Body of pancreas (tissue), 4 donors: Measurements from ENCODE around the gene TCFL5. TPM values are rescaled to one million over a fixed set of nuclear protein-coding genes. Genes with fewer than 3 reads are reported as not detected.
A peak's percentile ranks its signal among the peaks of the same experiment; 100 is the strongest.
"Not testable (repeated sequence)": the region's sequence is repeated elsewhere in the genome, so short reads cannot be mapped to it uniquely, and the experiment has no call there.

ENCODE experiments used
- ATAC-seq: fragments of 150-250 bp; one replicate; pipeline ENCODE4 v1.9.1; 2016
- DNase-seq, 4 donors: peaks; one replicate each; pipeline ENCODE4 v3.0.0-alpha.2; 2019
- H3K27ac ChIP-seq, 4 donors: fragments of 200-600 bp; sonication (generic); 1 replicate in 3 of 4; 2 replicates in 1 of 4; pipeline versions ENCODE4 v1.5.1 to v1.6.1; 2016 to 2019; ENCODE audit warnings: mild to moderate bottlenecking in 1 of 4, mixed read lengths in 1 of 4, moderate library complexity in 1 of 4
- H3K27me3 ChIP-seq, 2 donors: fragments of 200-600 bp; sonication (generic); one replicate each; pipeline ENCODE4 v1.6.0; 2016; ENCODE audit warnings: mild to moderate bottlenecking in 1 of 2
- H3K36me3 ChIP-seq, 2 donors: fragments of 200-600 bp; sonication (generic); replicated peaks in 1 of 2; 2 replicates each; pipeline ENCODE4 v1.5.1; 2016; ENCODE audit warnings: low read depth in 2 of 2; ENCODE audit not compliant: insufficient read depth in 1 of 2
- H3K4me1 ChIP-seq: fragments of 200-600 bp; sonication (generic); one replicate; pipeline ENCODE4 v1.6.0; 2016
- H3K4me3 ChIP-seq, 2 donors: fragments of 200-600 bp; sonication (generic); 1 replicate in 1 of 2; 2 replicates in 1 of 2; pipeline ENCODE4 v1.5.1; 2016 to 2019
- H3K9me3 ChIP-seq, 3 donors: fragments of 200-600 bp; sonication (generic); 1 replicate in 2 of 3; 2 replicates in 1 of 3; pipeline ENCODE4 v1.5.1; 2016
- CTCF ChIP-seq, 7 experiments: fragments of 450-650 bp in 4 of 7; fragments of 200-600 bp in 3 of 7; sonication (generic) in 3 of 7; IDR thresholded peaks; one replicate each; pipeline ENCODE4 v1.5.1; 2016 to 2019; ENCODE audit warnings: antibody characterized with exemption in 7 of 7
- POLR2A ChIP-seq, 3 donors: fragments of 450-650 bp; IDR thresholded peaks; one replicate each; pipeline ENCODE4 v1.6.1; 2016; ENCODE audit warnings: antibody characterized with exemption in 3 of 3, mild to moderate bottlenecking in 2 of 3
- WGBS, 2 donors: methylation state at CpG; one replicate each; pipeline ENCODE4 v1.1.5; 2017; 5-methylcytosine and 5-hydroxymethylcytosine counted together
- intact Hi-C: fragments of 100-400 bp; cut with DNase I; formaldehyde crosslinking; loops from one replicate; pipeline ENCODE4 v1.15.1; 2023
- total RNA-seq, 2 donors: library from RNA; depleted of rRNA; stranded (reverse); fragments of >200 nt; gene quantifications; one replicate each; pipeline ENCODE4 v1.1.0, GENCODE V29; 2016

TCFL5 gene
- total RNA-seq, 2 donors from 2014 or later, result 2.0 to 7.5 TPM

- peak; percentile 58 to 80 (median 78) for DNase-seq
- WGBS, 2 donors, result 37 to 41% methylated on average over 19 to 30 of the region's 34 CpGs
- intact Hi-C loops, result no loop called here
- H3K27me3 ChIP-seq, result no peaks in the 10 kb centered on the region
- peaks cover 11% of the 10 kb centered on the region for H3K4me1 ChIP-seq
- peaks cover 0 to under 1% of the 10 kb centered on the region in 2 donors for H3K36me3 ChIP-seq
- TF ChIP-seq CTCF (IDR thresholded peaks at IDR 0.05) (peak in 6 of 7 experiments; percentile 18 to 53 (median 42)), POLR2A (IDR thresholded peaks at IDR 0.05) (peak in 1 of 3 donors; percentile 9)
- no peaks in the 10 kb centered on the region for H3K9me3 ChIP-seq
- peak; percentile 82 for ATAC-seq
- H3K4me3 ChIP-seq, result no peak overlapping the region
- H3K27ac ChIP-seq, result peak overlapping the region in 3 of 4 donors; percentile 39 to 53 (median 42)
These were observed 14.1 kb upstream of the TCFL5 start for GRCh38 chr20:62875419-62876361.

GRCh38 chr20:62874964-62875344, 13.3 kb upstream of the TCFL5 start:
- TF ChIP-seq CTCF (IDR thresholded peaks at IDR 0.05), result no peak
- TF ChIP-seq POLR2A (IDR thresholded peaks at IDR 0.05), result no peak
- peaks cover 11% of the 10 kb centered on the region for H3K4me1 ChIP-seq

GRCh38 chr20:62873681-62874031, 12.0 kb upstream of the TCFL5 start:
- H3K9me3 ChIP-seq, H3K27ac ChIP-seq, ATAC-seq, H3K36me3 ChIP-seq, H3K4me3 ChIP-seq, intact Hi-C loops, H3K27me3 ChIP-seq: not testable (repeated sequence)
- peaks cover 11% of the 10 kb centered on the region for H3K4me1 ChIP-seq
- TF ChIP-seq CTCF (IDR thresholded peaks at IDR 0.05), result peak; percentile 32 to 72 (median 53)
- 2 to 3% methylated on average over 13 to 14 of the region's 15 CpGs for whole genome bisulfite sequencing, 2 donors
- DNase-seq, result peak; percentile 68 to 83 (median 78)

More at GRCh38 chr20:62874964-62875344, 13.3 kb upstream of the TCFL5 start:
- DNase-seq, result no peak
- no peak for ATAC-seq
- intact Hi-C loops, result no loop called here
- Histone ChIP-seq H3K4me3 (no peak overlapping the region), H3K27me3 (no peaks in the 10 kb centered on the region), H3K36me3 (no peaks in the 10 kb centered on the region), H3K27ac (no peak overlapping the region), H3K9me3 (no peaks in the 10 kb centered on the region)
- WGBS, 2 donors, result 80 to 81% methylated on average over 8 to 10 of the region's 14 CpGs

GRCh38 chr20:62873280-62873679, 11.7 kb upstream of the TCFL5 start:
- intact Hi-C loops, result no loop called here
- Histone ChIP-seq H3K4me1 (peaks cover 11% of the 10 kb centered on the region), H3K27ac (no peak overlapping the region), H3K36me3 (no peaks in the 10 kb centered on the region), H3K9me3 (no peaks in the 10 kb centered on the region), H3K4me3 (no peak overlapping the region), H3K27me3 (no peaks in the 10 kb centered on the region)
- ATAC-seq (no peak), DNase-seq (no peak)
- WGBS, 2 donors, result 60 to 63% methylated on average over 7 of the region's 7 CpGs
- TF ChIP-seq POLR2A (IDR thresholded peaks at IDR 0.05), result no peak
- no peak for TF ChIP-seq CTCF (IDR thresholded peaks at IDR 0.05)
